ENCODE measurements around the gene DUSP7.
A peak's percentile ranks its signal among the peaks of the same experiment; 100 is the strongest.

The DUSP7 gene

GRCh38 chr3:52086461-52086860, 30.1 kb upstream of the DUSP7 start:
- no peak for DNase-seq (ENCODE audit: low spot score)

GRCh38 chr3:52085681-52086282, 29.4 kb upstream of the DUSP7 start:
- no peak for DNase-seq (ENCODE audit: low spot score)

GRCh38 chr3:52084954-52085680, 28.7 kb upstream of the DUSP7 start:
- no peak for DNase-seq (ENCODE audit: low spot score)

DNA sequence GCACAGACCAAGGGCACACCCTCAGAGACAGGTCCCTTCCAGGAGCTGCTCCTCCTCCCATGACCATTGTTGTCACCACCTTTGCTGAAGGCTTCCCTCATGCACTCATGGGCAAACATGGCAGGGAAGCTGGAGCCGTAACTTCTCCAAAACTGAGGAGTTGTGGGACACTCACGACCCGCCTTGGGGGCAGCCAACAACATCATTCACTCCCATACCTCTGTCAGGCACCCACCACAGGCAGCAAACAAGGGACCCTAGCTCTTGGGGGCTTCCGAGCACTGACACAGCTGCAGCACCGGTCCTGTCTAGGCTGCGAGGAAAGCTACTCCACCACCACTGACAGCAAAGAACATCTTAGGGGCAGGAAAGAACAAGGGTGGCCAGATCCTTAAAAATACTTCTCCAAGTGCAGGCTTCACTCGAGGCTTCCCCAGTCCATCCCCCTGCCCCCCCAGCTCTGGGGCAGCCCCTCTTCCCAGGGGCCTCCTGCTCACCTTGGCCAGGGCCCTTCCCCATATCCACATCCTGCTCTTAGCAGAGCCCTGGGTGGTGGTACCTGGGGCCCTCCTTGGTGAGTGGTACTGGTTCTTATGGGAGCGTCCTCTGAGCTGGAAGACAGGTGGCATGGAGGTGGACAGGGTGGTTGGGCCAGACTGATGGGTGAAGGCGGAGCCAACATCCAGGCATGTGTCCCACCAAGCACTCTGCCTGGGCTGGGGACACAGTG, 28.0 kb upstream of the DUSP7 start:
- no peak for DNase-seq (ENCODE audit: low spot score)

- no peak for DNase-seq (ENCODE audit: low spot score)
Measured at GRCh38 chr3:52083556-52084087, 27.3 kb upstream of the DUSP7 start.

DNA sequence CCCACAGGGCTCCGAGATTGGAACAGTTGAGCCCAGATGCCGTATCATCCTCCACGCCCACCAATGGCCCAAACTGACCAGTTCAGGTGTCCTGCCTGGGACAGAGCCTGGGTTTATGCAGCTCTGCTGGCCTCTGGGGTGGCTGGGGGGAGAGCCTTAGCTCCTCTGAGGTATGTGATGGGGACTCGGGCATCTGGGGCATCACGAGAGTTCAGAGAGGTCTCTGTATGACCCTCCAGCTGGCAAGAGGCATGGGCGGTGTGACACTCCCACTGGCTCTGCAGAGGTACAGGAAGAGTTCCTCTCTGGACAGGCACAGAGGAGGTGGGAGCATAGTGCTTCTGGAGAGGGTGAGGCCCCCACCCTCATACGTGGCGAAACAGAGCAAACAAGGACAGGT, 26.6 kb upstream of the DUSP7 start:
- no peak for DNase-seq (ENCODE audit: low spot score)

- no peak for DNase-seq (ENCODE audit: low spot score)
Measured at GRCh38 chr3:52080830-52081719, 24.7 kb upstream of the DUSP7 start.

GRCh38 chr3:52079958-52080357, 23.6 kb upstream of the DUSP7 start:
- no peak for DNase-seq (ENCODE audit: low spot score)

DNA sequence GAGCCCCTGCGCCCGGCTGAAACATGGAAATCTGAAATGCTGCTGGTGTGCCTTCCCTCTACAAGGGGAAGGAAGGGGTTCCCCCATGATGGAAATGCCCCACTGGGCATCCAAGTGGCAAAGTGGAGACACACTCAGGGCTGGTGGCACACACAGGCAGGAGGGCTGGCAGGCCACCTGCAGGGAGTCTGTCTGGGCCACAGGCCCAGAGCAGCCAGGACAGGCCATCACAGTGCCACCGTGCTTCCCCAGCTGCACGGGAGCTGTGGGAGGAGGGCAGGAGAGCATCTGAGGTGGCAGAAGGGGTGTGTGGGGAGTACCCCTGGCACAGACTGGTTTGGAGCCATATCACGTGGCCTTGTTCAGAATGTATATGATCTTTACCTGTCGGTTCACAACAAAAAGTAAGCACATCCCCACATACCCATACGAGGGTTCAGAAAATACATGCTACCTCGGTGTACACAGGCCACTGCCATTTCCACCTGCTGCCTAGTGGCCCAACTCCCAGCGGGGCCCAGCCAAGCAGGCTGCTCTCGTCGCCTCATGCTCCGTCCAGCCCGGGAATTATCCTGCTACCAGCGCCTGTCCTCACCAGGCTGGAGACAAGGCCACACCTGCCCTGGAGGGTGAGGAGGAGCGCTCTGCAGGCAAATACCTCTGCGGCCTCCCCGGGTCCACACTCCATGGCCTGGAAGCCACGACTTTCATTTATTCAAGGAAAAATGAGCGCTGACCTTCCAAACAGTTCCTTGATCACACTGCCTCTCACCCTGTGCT, 22.6 kb upstream of the DUSP7 start:
- no peak for DNase-seq (ENCODE audit: low spot score)

DNA sequence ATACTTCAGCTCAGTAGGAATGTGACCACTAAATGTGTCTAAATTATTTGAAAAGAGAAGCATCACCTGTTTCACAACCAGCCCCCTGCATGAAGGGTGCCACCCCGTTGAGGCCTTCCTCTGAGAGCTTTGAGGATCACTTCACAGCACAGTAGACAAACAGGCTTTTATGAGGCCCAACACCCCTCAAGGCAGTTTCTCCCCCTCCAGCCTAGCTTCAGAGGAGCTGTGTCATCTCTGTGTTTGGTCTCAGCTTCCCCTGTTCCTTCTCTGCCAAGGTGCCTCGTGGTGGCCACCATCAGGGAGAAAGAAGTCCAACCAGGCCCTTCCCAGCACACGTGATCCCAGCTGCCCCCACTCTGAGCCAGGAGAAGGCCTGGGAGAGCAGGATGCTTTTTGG, 21.6 kb upstream of the DUSP7 start:
- no peak for DNase-seq (ENCODE audit: low spot score)

DNA sequence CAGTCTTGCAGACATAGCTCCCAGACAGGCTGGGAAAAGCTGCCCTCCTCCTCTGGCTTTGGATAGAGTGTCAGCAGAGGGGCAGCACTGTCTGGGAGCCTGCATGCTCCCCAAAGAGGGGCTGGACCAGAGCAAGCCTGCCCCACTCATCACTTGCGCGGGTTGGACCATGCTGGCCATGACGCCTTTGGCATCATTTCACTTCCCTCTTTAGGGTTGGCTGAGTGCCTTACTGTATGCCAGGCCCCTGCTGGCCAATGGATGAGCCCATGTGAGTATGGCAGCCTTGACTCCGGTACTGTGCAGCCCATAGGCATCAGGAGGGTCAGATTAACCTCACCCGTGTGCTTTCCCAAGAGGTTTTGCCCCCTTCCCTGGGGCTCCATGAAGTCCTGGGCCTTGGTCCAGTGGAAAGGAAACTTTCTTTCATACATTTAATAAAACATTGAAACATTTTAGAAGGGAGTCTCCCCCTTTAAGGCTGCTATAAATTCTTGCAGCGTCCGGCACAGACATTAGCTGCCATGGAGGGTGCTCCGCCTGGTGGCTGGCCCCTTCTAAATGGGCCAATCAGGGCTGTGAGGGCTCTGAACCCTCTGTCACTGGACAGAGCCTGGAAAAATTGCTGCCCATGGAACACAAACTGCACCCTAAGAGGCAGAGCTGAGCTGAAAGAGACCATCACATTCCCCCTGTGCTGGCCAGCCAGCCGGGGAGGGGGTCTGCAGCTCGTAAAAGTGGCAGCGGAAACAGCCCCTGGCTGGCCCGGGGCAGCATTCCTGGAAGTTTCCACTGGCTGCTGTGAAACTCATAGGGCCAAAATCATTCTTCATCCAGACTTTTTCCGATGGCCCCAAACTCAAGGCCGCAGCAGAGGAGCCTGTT, 20.8 kb upstream of the DUSP7 start:
- DNase-seq (ENCODE audit: low spot score), result no peak

DNA sequence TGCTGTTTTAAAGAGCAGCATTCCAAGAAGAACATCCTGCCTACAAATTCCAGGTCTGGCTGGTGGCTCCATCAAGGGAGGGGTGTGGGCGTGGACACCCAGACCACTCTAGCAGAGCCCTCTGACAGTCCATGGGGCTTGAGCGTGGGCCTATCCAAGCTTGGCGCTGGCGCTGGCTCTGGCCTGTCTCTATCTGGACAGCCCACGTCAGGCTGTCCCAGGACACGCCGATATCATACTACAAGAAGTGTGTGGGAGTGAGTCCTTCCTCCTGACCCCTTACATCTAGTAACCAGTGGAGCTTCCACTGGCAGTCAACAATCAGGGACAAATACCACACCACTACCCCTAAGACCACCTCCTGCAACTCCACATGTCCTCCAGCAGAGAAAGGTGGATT, 17.1 kb upstream of the DUSP7 start:
- no peak for DNase-seq (ENCODE audit: low spot score)

- DNase-seq (ENCODE audit: low spot score), result no peak
Measured at GRCh38 chr3:52072471-52072870, 16.1 kb upstream of the DUSP7 start.

DNA sequence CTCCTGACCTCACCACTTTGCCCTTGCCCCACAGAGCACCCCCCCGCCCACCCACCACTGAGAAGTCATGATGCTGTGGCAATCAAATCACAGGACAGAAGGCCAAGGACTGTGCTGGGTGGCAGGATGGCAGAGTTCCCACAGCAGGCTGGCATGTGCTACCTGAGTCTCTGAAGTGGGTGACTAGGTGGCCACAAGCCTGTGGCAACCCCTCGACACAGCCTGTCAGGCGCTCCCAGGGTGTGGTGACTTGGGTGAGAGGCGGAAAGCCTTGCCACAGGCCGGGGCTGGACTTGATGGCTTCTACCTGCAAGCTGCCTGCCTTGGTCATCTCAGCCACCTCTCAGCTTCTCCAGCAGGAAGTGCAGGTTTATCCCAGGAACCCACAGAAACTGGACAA, 15.6 kb upstream of the DUSP7 start:
- DNase-seq (ENCODE audit: low spot score), result no peak

- DNase-seq (ENCODE audit: low spot score), result no peak
Measured at GRCh38 chr3:52070724-52071621, 14.6 kb upstream of the DUSP7 start.

GRCh38 chr3:52069855-52070254, 13.5 kb upstream of the DUSP7 start:
- DNase-seq (ENCODE audit: low spot score), result no peak

- no peak for DNase-seq (ENCODE audit: low spot score)
Measured at GRCh38 chr3:52069135-52069534, 12.8 kb upstream of the DUSP7 start.

DNA sequence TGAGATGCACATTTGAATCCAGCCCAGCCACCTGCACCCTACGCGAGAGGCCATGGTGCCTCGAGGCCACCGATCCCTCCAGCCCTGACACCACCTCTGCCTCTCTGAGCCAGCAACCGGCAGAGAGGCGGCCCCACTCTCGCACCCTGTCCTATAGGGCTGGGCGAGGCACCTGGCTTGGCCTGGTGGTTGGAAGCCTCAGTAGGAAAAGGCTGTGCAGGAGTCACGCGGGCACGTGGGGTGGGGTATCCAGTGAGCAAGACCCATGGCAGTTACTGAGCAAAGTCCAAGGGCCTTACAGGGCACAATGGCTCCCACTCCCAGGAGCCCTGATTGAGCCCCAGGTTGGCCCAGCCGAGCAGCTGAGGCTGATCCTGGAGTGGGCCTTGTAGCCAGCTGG, 12.4 kb upstream of the DUSP7 start:
- no peak for DNase-seq (ENCODE audit: low spot score)

DNA sequence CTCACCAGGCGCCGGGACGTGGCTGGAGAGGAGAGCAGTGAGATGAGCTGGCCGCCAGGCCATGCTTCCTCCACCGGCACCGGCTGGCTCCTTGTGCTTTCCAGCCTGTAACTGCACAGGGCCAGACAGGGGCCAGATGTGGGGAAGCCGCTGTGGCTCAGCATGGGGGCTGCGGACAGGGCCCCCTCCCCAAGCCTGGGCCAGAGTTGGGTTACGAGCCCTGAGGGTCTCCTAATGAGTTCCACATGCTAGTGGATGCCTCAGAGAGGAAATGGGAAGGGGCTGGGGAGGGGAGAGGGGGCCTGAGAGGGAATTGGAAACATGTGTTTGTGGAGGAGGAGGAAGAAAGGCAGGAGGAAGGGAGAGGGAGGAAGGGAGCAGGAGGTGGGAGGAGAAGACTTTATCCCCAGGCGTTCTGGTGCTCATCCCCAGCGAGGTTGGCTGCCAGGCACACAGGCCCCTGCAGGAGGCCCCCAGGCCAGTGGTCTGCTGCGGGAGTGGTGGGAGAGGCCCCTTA, 11.7 kb upstream of the DUSP7 start:
- peak; percentile 69 for DNase-seq (ENCODE audit: low spot score)
